WTC11 (cell line): ENCODE data around the gene HECW1. TPM values are rescaled to one million over a fixed set of nuclear protein-coding genes. Genes with fewer than 3 reads are reported as not detected.

Experiments used
- ATAC-seq: fragments of 200-7000 bp; cut with Tn5 transposase; 2 replicates; pipeline ENCODE4 v1.10.0; 2021; ENCODE audit warnings: mild to moderate bottlenecking, moderate library complexity
- CTCF ChIA-PET: fragments of 300-600 bp; sonication (Branson Sonifier 250); formaldehyde crosslinking; loops from one replicate; lab custom pipeline; 2021; ENCODE audit warnings: antibody characterized with exemption; lab: Charles Lee
- POLR2A ChIA-PET: fragments of 350-600 bp; sonication (Branson Sonifier 250); formaldehyde crosslinking; loops from one replicate; lab custom pipeline; 2021; ENCODE audit warnings: antibody characterized with exemption; lab: Charles Lee
- DNase-seq: peaks from one replicate; pipeline ENCODE4 v3.0.0; 2021; ENCODE audit warnings: low spot score
- H3K27ac Mint-ChIP-seq: 2 replicates; pipeline ENCODE4 v1.8.0; 2021; ENCODE audit warnings: mixed read lengths
- H3K27me3 Mint-ChIP-seq: 2 replicates; pipeline ENCODE4 v1.8.0; 2021; ENCODE audit warnings: low read depth, mild to moderate bottlenecking, moderate library complexity, mixed read lengths
- H3K36me3 Mint-ChIP-seq: 2 replicates; pipeline ENCODE4 v1.8.0; 2021; ENCODE audit warnings: mixed read lengths
- H3K4me1 Mint-ChIP-seq: 2 replicates; pipeline ENCODE4 v1.8.0; 2022; ENCODE audit warnings: mixed read lengths
- H3K4me3 Mint-ChIP-seq: 2 replicates; pipeline ENCODE4 v1.8.0; 2021; ENCODE audit warnings: mild to moderate bottlenecking, moderate library complexity, mixed read lengths
- H3K9me3 Mint-ChIP-seq: 2 replicates; pipeline ENCODE4 v1.8.0; 2021; ENCODE audit warnings: mixed read lengths
- ATF3 ChIP-seq: sonication (generic); formaldehyde crosslinking; conservative IDR thresholded peaks from 2 replicates; pipeline ENCODE4 v1.8.1; 2022; ENCODE audit warnings: mild to moderate bottlenecking, missing genetic modification reagents
- ATF6 ChIP-seq: sonication (generic); formaldehyde crosslinking; IDR thresholded peaks from 2 replicates; pipeline ENCODE4 v1.8.1; 2023; ENCODE audit warnings: mild to moderate bottlenecking, missing genetic modification reagents
- CBFB ChIP-seq: sonication (generic); formaldehyde crosslinking; IDR thresholded peaks from 2 replicates; pipeline ENCODE4 v1.8.1; 2022; ENCODE audit warnings: mild to moderate bottlenecking, low read depth, missing genetic modification reagents
- CDX4 ChIP-seq: fragments of 250-450 bp; sonication (Bioruptor Pico); IDR thresholded peaks from 2 replicates; pipeline ENCODE4 v1.9.0; 2021; ENCODE audit warnings: moderate library complexity, mild to moderate bottlenecking, inconsistent platforms, borderline replicate concordance
- CREM ChIP-seq: sonication (generic); formaldehyde crosslinking; IDR thresholded peaks from 2 replicates; pipeline ENCODE4 v1.8.1; 2022; ENCODE audit warnings: mild to moderate bottlenecking, missing genetic modification reagents, moderate library complexity
- E2F5 ChIP-seq: sonication (generic); formaldehyde crosslinking; IDR thresholded peaks from 2 replicates; pipeline ENCODE4 v1.8.1; 2022; ENCODE audit warnings: mild to moderate bottlenecking, moderate library complexity, missing genetic modification reagents
- ELF4 ChIP-seq: sonication (generic); formaldehyde crosslinking; IDR thresholded peaks from 2 replicates; pipeline ENCODE4 v1.8.1; 2022; ENCODE audit warnings: low read depth, mild to moderate bottlenecking, moderate library complexity, missing genetic modification reagents
- ETV6 ChIP-seq: sonication (generic); formaldehyde crosslinking; IDR thresholded peaks from 2 replicates; pipeline ENCODE4 v1.8.1; 2022; ENCODE audit warnings: mild to moderate bottlenecking, missing genetic modification reagents
- FOXK1 ChIP-seq: sonication (generic); formaldehyde crosslinking; IDR thresholded peaks from 2 replicates; pipeline ENCODE4 v1.8.0; 2022; ENCODE audit warnings: mild to moderate bottlenecking, moderate library complexity, missing genetic modification reagents
- FOXP1 ChIP-seq: sonication (generic); formaldehyde crosslinking; IDR thresholded peaks from 2 replicates; pipeline ENCODE4 v1.8.0; 2022; ENCODE audit warnings: missing genetic modification reagents, mild to moderate bottlenecking, moderate library complexity, borderline replicate concordance
- GABPB1 ChIP-seq: sonication (generic); formaldehyde crosslinking; IDR thresholded peaks from 2 replicates; pipeline ENCODE4 v1.8.1; 2023; ENCODE audit warnings: mild to moderate bottlenecking, missing genetic modification reagents
- GRHL2 ChIP-seq: fragments of 250-450 bp; sonication (Bioruptor Pico); IDR thresholded peaks from 2 replicates; pipeline ENCODE4 v1.8.0; 2022; ENCODE audit warnings: mild to moderate bottlenecking, moderate library complexity; ENCODE audit not compliant: insufficient replicate concordance, severe bottlenecking
- HMGXB4 ChIP-seq: sonication (generic); formaldehyde crosslinking; IDR thresholded peaks from 2 replicates; pipeline ENCODE4 v1.8.1; 2023; ENCODE audit warnings: mild to moderate bottlenecking, moderate library complexity, missing genetic modification reagents
- NFATC4 ChIP-seq: fragments of 250-450 bp; sonication (Bioruptor Pico); IDR thresholded peaks from 2 replicates; pipeline ENCODE4 v1.9.0; 2021; ENCODE audit warnings: mild to moderate bottlenecking
- OVOL2 ChIP-seq: fragments of 250-450 bp; sonication (Bioruptor Pico); IDR thresholded peaks from 2 replicates; pipeline ENCODE4 v1.9.0; 2021; ENCODE audit warnings: mild to moderate bottlenecking, borderline replicate concordance
- RORB ChIP-seq: fragments of 250-450 bp; sonication (Bioruptor Pico); IDR thresholded peaks from 2 replicates; pipeline ENCODE4 v1.9.0; 2021; ENCODE audit warnings: mild to moderate bottlenecking
- SOX15 ChIP-seq: fragments of 250-450 bp; sonication (Bioruptor Pico); IDR thresholded peaks from 2 replicates; pipeline ENCODE4 v1.9.0; 2021; ENCODE audit warnings: mild to moderate bottlenecking
- SP1 ChIP-seq: sonication (generic); formaldehyde crosslinking; conservative IDR thresholded peaks from 2 replicates; pipeline ENCODE4 v1.8.1; 2022; ENCODE audit warnings: missing genetic modification reagents
- TCF7 ChIP-seq: sonication (generic); formaldehyde crosslinking; IDR thresholded peaks from 2 replicates; pipeline ENCODE4 v1.8.0; 2022; ENCODE audit warnings: mild to moderate bottlenecking, low read depth, missing genetic modification reagents, moderate library complexity
- ZNF121 ChIP-seq: sonication (generic); formaldehyde crosslinking; IDR thresholded peaks from 2 replicates; pipeline ENCODE4 v1.8.0; 2023; ENCODE audit warnings: missing genetic modification reagents
- ZNF219 ChIP-seq: sonication (generic); formaldehyde crosslinking; IDR thresholded peaks from 2 replicates; pipeline ENCODE4 v1.8.0; 2023; ENCODE audit warnings: missing genetic modification reagents, mild to moderate bottlenecking, borderline replicate concordance
- ZNF232 ChIP-seq: sonication (generic); formaldehyde crosslinking; IDR thresholded peaks from 2 replicates; pipeline ENCODE4 v1.8.0; 2022; ENCODE audit warnings: mild to moderate bottlenecking, missing genetic modification reagents
- ZNF263 ChIP-seq: sonication (generic); formaldehyde crosslinking; IDR thresholded peaks from 2 replicates; pipeline ENCODE4 v1.8.1; 2022; ENCODE audit warnings: low read depth, mild to moderate bottlenecking, moderate library complexity, missing genetic modification reagents
- ZNF396 ChIP-seq: fragments of 250-450 bp; sonication (Bioruptor Pico); IDR thresholded peaks from 2 replicates; pipeline ENCODE4 v1.8.0; 2021; ENCODE audit warnings: mild to moderate bottlenecking, moderate library complexity, borderline replicate concordance
- ZNF512 ChIP-seq: sonication (generic); formaldehyde crosslinking; IDR thresholded peaks from 2 replicates; pipeline ENCODE4 v1.8.1; 2022; ENCODE audit warnings: missing genetic modification reagents, borderline replicate concordance
- total RNA-seq: library from RNA; stranded (reverse); gene quantifications from 3 replicates; pipeline ENCODE4 v1.2.3, GENCODE V29; 2021

Gene HECW1
- total RNA-seq, 1 experiment from 2014 or later, result 6.1 TPM

- POLR2A ChIA-PET, result no interaction called here
- peaks cover 3% of the 10 kb centered on the region; the same call in 1 of the 2 replicates for H3K9me3 Mint-ChIP-seq
- H3K4me1 Mint-ChIP-seq, result peaks cover 58% of the 10 kb centered on the region
- no peak overlapping the region for H3K4me3 Mint-ChIP-seq
- no peak for DNase-seq
- no peak; the same call in 1 of the 2 replicates for ATAC-seq
- TF ChIP-seq FOXK1 (CRISPR knock-in tag) (no peak), GRHL2 (no peak), CDX4 (CRISPR knock-in tag) (no peak), HMGXB4 (CRISPR knock-in tag) (no peak), RORB (CRISPR knock-in tag) (no peak), GABPB1 (CRISPR knock-in tag) (no peak), NFATC4 (no peak), OVOL2 (no peak), ATF6 (no peak), ZNF263 (no peak), FOXP1 (no peak), ZNF232 (CRISPR knock-in tag) (no peak), ELF4 (CRISPR knock-in tag) (no peak), SP1 (CRISPR knock-in tag) (no peak), E2F5 (no peak), ZNF121 (CRISPR knock-in tag) (no peak)
- H3K36me3 Mint-ChIP-seq, result peaks cover 7% of the 10 kb centered on the region; the same call in 1 of the 2 replicates
- no peak overlapping the region for H3K27ac Mint-ChIP-seq
- no peaks in the 10 kb centered on the region; the same call in 1 of the 2 replicates for H3K27me3 Mint-ChIP-seq
- CTCF ChIA-PET, result interaction anchor here (1.1 to 2.4 kb wide), 4 partner anchors 35 to 355 kb away, joined by 3 to 5 read pairs (median 5); no protein-coding TSS in a partner anchor
These were observed 183.9 kb downstream of the HECW1 start for GRCh38 chr7:43296306-43296705.

GRCh38 chr7:43298617-43299016 is 186.2 kb downstream of the HECW1 start:
- H3K4me3 Mint-ChIP-seq, result no peak overlapping the region
- POLR2A ChIA-PET, result no interaction called here
- no peaks in the 10 kb centered on the region for H3K9me3 Mint-ChIP-seq
- no peak for ATAC-seq
- H3K4me1 Mint-ChIP-seq, result peaks cover 52% of the 10 kb centered on the region
- CTCF ChIA-PET, result interaction anchor here (1.2 to 1.3 kb wide), 2 partner anchors 37 to 141 kb away, joined by 4 to 8 read pairs; no protein-coding TSS in a partner anchor
- no peak for DNase-seq
- no peak overlapping the region for H3K27ac Mint-ChIP-seq
- TF ChIP-seq ZNF396 (CRISPR knock-in tag) (no peak), ZNF512 (no peak), ZNF219 (CRISPR knock-in tag) (no peak), ETV6 (CRISPR knock-in tag) (no peak), ATF3 (CRISPR knock-in tag) (no peak), HMGXB4 (CRISPR knock-in tag) (no peak), TCF7 (CRISPR knock-in tag) (no peak), CREM (CRISPR knock-in tag) (no peak), CBFB (CRISPR knock-in tag) (no peak), SOX15 (CRISPR knock-in tag) (no peak)
- no peaks in the 10 kb centered on the region for H3K27me3 Mint-ChIP-seq
- no peaks in the 10 kb centered on the region for H3K36me3 Mint-ChIP-seq
